Urinary bladder (tissue), 4 donors: ENCODE measurements around the gene GPN3. TPM values are rescaled to one million over a fixed set of nuclear protein-coding genes. Genes with fewer than 3 reads are reported as not detected.
"Not testable (repeated sequence)": the region's sequence is repeated elsewhere in the genome, so short reads cannot be mapped to it uniquely, and the experiment has no call there.

Experiments
- DNase-seq: peaks from one replicate; pipeline ENCODE4 v3.0.0-alpha.2; 2015; ENCODE audit errors: extremely low spot score
- H3K27ac ChIP-seq: one replicate; pipeline ENCODE4 v1.5.1; 2013; ENCODE audit warnings: low read depth, mild to moderate bottlenecking, moderate library complexity
- H3K36me3 ChIP-seq: one replicate; pipeline ENCODE4 v1.6.1; 2013; ENCODE audit warnings: mild to moderate bottlenecking, moderate library complexity; ENCODE audit not compliant: insufficient read depth
- H3K4me1 ChIP-seq: one replicate; pipeline ENCODE4 v1.6.1; 2013; ENCODE audit warnings: mild to moderate bottlenecking, moderate library complexity; ENCODE audit not compliant: insufficient read depth
- H3K4me3 ChIP-seq: one replicate; pipeline ENCODE4 v1.5.1; 2013; ENCODE audit warnings: low read depth, low read length
- WGBS: extraction: QIAGEN DNeasy Blood & Tissue Kit; methylation state at CpG from one replicate; pipeline ENCODE4 v1.1.7; 2013; 5-methylcytosine and 5-hydroxymethylcytosine counted together
- polyA plus RNA-seq: library from polyadenylated mRNA; stranded (reverse); fragments of 200-250 nt; gene quantifications from one replicate; pipeline ENCODE4 v1.2.3, GENCODE V29; 2013
- total RNA-seq: library from RNA; depleted of rRNA; stranded (reverse); fragments of >200 nt; gene quantifications from one replicate; pipeline ENCODE4 v1.2.3, GENCODE V29; 2014
- donor health status: healthy with polysubstance abuse.
- donor health status: healthy.

The GPN3 gene
- total and polyA plus RNA-seq, 2 donors: 17.2 to 41.2 TPM

DNA sequence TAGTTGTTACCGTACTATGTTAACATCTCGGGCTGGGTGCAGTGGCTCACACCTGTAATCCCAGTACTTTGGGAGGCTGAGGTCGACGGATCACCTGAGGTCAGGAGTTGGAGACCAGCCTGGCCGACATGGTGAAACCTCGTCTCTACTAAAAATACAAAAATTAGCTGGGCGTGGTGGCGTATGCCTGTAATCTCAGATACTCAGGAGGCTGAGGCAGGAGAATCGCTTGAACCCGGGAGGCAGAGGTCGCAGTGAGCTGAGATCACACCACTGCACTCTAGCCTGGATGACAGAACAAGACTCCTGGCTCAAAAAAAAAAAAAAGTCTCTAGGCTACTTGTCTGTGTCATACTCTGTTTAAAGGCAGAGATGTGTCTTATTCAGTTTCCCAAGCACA lies 2.3 kb downstream of the GPN3 start:
- not testable (repeated sequence) for DNase-seq, H3K4me3 ChIP-seq, H3K36me3 ChIP-seq, H3K4me1 ChIP-seq, H3K27ac ChIP-seq
- WGBS: 94% methylated on average over 11 of the region's 11 CpGs

- peaks cover 5% of the 10 kb centered on the region for H3K36me3 ChIP-seq
- H3K27ac ChIP-seq: no peak overlapping the region
- no peak overlapping the region for H3K4me3 ChIP-seq
Measured at GRCh38 chr12:110465024-110465423, 3.0 kb downstream of the GPN3 start.

GRCh38 chr12:110461189-110461588 lies 6.9 kb downstream of the GPN3 start:
- not testable (repeated sequence) for H3K36me3 ChIP-seq, DNase-seq, H3K4me3 ChIP-seq, H3K27ac ChIP-seq, H3K4me1 ChIP-seq
- WGBS: 89% methylated on average over 5 of the region's 5 CpGs

More at GRCh38 chr12:110465024-110465423, 3.0 kb downstream of the GPN3 start:
- H3K4me1 ChIP-seq: no peaks in the 10 kb centered on the region
- no peak for DNase-seq
- 95% methylated on average over 2 of the region's 2 CpGs for WGBS

GRCh38 chr12:110458756-110459155 lies 9.3 kb downstream of the GPN3 start:
- Histone ChIP-seq H3K36me3 (peaks cover 3% of the 10 kb centered on the region), H3K27ac (no peak overlapping the region), H3K4me1 (no peaks in the 10 kb centered on the region), H3K4me3 (no peak overlapping the region)
- 92% methylated on average over 4 of the region's 4 CpGs for WGBS
- DNase-seq: no peak

DNA sequence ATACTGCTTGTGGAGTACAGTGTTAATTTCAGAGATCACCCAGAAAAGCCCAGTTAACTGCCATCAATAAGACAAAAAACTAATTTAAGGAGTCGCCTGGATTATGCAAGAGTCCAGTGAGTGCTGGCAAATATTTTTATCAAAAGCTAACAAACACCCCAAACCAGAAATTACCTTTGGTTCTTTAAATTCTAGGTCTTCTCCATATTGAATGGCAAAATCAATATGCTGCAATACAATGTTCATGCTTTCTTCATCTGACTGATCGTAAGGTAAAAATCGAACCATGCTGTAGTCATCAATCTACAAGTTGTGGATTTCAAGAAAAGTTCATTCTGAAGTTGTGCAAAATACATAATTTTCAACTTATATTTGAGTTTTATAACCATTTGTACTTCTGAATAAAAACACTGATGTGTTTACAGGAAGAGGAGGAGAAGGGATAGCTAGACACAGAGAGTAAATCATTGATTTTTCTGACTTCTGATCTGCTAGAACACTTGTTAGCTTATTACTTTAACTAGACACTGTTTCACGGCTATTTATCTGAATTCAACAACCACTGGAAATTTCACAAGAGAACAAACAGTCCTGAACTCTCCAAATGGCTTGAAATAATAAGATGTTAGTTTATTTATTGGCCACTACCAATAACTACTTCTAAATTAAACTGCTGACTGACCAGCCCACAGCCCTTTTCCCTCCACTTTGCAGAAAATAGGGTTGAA lies 14.3 kb downstream of the GPN3 start:
- no peaks in the 10 kb centered on the region for H3K36me3 ChIP-seq
- DNase-seq: no peak

DNA sequence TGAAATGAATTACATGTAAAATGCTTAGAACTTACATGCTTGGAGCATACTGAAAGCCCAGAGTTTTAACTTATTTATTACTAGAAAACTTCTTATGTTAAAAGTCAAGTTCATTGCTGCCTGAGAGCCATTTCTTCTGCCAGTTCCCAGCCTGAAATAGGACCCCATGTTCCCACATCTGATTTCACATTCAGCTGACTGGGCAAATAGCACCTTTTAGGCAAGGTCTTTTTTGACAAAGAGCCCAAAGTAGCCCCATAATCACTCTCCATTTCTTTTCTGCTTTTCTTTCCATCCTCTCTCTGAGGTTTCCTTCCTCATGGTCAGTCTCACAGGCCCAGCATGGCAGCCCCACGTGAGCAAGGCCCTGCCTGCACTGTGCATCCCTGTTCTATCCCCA lies 16.8 kb downstream of the GPN3 start:
- Histone ChIP-seq H3K27ac (no peak overlapping the region), H3K4me1 (no peaks in the 10 kb centered on the region), H3K4me3 (no peak overlapping the region), H3K36me3 (no peaks in the 10 kb centered on the region)
- no peak for DNase-seq
- WGBS: 69% methylated on average over 1 of the region's 1 CpG

More for the DNA sequence above, 14.3 kb downstream of the GPN3 start:
- no peaks in the 10 kb centered on the region for H3K4me1 ChIP-seq
- no peak overlapping the region for H3K4me3 ChIP-seq
- H3K27ac ChIP-seq: no peak overlapping the region
- 94% methylated on average over 4 of the region's 4 CpGs for WGBS

GRCh38 chr12:110449799-110450497 lies 18.1 kb downstream of the GPN3 start, which contains the start of gene ARPC3:
Gene ARPC3, minus strand, starts transcription at chr12:110450337. Its CDS starts 77 bp downstream, at chr12:110450260.
- peak within 1 kb of the TSS; percentile 97 for H3K4me3 ChIP-seq

DNA sequence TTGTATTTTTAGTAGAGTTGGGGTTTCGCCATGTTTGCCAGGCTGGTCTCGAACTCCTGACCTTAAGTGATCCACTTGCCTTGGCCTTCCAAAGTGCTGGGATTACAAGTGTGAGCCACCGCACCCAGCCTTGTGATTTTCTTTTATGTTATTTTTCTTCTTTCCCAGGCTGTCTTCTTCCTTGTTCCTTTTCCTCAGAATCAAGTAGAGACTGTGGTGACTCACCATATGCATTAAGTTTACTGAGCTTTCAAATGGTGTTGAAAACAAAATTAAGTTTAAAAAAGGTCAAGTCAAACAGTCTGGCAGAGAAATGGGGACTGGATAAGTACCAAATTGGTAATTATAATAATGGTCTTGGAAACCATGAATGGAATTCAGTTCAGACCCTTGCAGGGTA lies 23.6 kb downstream of the GPN3 start:
- WGBS: 96% methylated on average over 3 of the region's 3 CpGs
- H3K4me1 ChIP-seq: no peaks in the 10 kb centered on the region
- DNase-seq: no peak
- no peak overlapping the region for H3K4me3 ChIP-seq
- peaks cover 4% of the 10 kb centered on the region for H3K36me3 ChIP-seq
- no peak overlapping the region for H3K27ac ChIP-seq

More at GRCh38 chr12:110449799-110450497, 18.1 kb downstream of the GPN3 start, which contains the start of gene ARPC3:
- DNase-seq: peak; percentile 91
- under 1% methylated on average over 51 of the region's 51 CpGs for WGBS
- no peaks in the 10 kb centered on the region for H3K4me1 ChIP-seq
- H3K27ac ChIP-seq: peak within 1 kb of the TSS; percentile 91
- H3K36me3 ChIP-seq: no peaks in the 10 kb centered on the region

DNA sequence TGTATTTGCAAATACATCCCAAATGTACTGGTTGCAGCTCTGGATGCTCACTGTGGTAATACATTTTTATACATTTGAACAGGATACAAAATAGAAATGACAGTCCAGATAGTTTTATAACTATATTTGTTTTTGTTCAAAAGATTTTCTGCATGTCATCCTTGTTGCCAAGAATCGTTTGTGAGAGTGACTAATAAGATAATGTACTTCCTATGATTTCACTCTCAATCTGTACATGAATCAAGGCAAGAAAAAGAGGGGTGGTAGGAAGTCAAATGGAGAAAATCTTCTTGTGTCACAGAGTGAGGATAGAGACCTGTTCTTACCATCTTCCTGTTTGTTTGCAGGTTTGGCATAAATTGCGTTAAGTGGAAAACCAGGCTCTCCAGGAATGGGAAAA lies 31.8 kb downstream of the GPN3 start:
- WGBS: 55% methylated on average over 2 of the region's 2 CpGs
- Histone ChIP-seq H3K4me3 (no peak overlapping the region), H3K4me1 (no peaks in the 10 kb centered on the region), H3K36me3 (peaks cover 2% of the 10 kb centered on the region), H3K27ac (no peak overlapping the region)
- DNase-seq: no peak

DNA sequence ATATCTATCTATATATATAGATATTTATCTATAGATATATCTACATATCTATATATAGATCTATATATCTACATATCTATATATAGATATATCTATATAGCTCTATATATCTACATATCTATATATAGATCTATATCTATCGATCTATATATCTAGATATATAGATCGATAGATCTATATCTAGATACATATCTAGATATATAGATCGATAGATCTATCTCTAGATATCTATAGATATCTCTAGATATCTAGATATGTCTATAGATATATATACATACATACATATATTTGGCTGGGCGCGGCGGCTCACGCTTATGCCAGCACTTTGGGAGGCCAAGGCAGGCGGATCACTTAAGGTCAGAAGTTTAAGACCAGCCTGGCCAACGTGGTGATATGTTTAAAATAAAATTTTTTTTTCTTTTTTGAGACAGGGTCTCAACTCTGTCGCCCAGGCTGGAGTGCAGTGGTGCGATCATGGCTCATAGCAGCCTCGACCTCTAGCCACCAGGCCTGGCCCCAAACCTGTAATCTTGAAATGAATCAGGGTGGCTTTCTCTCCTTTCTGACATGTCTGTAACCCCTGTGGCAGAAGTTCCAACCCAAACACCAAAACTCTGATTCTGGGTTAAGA lies 36.0 kb downstream of the GPN3 start:
- no peak for DNase-seq
- no peak overlapping the region for H3K4me3 ChIP-seq
- H3K27ac ChIP-seq: no peak overlapping the region
- WGBS: 83% methylated on average over 12 of the region's 12 CpGs
- H3K4me1 ChIP-seq: no peaks in the 10 kb centered on the region
- H3K36me3 ChIP-seq: no peaks in the 10 kb centered on the region

DNA sequence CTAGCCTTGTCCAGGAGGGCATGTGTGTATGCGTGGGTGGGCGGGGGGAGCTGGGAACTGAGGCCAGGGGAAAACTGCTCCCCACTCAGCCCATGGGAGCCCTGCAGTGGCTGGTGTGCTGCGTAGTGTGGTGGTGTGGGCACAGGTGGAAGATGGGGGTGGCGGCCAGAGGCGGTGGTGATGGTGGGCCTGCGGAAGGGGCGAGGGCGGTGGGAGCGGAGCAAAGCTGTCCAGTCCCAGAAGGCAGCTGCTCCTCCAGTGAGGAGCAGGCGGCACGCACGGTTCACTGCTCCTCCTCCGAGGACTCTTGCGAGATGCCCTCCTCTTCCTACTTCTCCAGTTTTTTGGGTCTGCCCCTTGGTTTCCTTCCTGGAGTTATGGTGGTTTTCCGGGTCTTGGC lies 38.4 kb downstream of the GPN3 start:
- not testable (repeated sequence) for H3K4me1 ChIP-seq, H3K4me3 ChIP-seq, DNase-seq, H3K27ac ChIP-seq, H3K36me3 ChIP-seq
- 93% methylated on average over 15 of the region's 15 CpGs for WGBS

- DNase-seq: no peak
- 30% methylated on average over 3 of the region's 3 CpGs for WGBS
- no peaks in the 10 kb centered on the region for H3K36me3 ChIP-seq
- no peak overlapping the region for H3K27ac ChIP-seq
- no peak overlapping the region for H3K4me3 ChIP-seq
- no peaks in the 10 kb centered on the region for H3K4me1 ChIP-seq
Measured at GRCh38 chr12:110426406-110426805, 41.7 kb downstream of the GPN3 start.

DNA sequence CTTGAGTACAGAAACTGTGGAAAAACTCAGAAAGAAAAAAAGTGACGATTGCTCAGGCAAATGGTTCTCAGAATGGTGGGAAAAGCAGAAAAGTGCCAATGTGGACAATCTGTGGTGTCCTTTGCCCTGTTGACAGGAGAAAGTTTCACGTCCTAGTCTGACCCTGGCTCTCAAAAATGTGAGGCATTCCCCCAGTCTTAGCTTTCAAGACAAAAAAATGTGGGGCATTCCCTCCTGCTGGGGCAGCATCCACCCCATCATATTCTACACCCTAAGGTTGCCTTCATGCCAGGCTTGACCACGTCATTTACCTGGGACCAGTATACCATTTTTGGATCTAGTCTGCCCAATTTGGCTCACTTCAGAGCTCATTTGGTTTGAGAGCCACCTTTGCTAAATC lies 43.8 kb downstream of the GPN3 start:
- DNase-seq: no peak
- Histone ChIP-seq H3K4me3 (no peak overlapping the region), H3K4me1 (no peaks in the 10 kb centered on the region), H3K36me3 (no peaks in the 10 kb centered on the region), H3K27ac (no peak overlapping the region)
- WGBS: 86% methylated on average over 3 of the region's 3 CpGs

DNA sequence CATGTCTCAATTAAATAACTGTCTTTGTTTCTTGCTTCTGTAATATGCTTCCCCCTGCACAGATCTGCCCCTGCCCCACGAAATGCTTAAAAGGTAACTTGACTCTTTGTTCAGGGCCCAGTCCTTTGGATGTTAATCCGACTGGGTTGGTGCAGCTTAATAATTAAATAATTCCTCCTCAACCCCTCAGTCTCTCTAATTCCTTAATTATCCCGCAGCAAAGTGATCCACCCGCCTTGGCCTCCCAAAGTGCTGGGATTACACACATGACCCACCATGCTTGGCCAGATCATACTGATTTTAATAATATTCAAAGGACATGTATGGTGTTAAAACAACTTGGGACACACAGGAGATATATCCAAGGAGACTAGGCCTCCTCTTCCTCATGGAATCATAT lies 46.4 kb downstream of the GPN3 start:
- H3K4me3 ChIP-seq: no peak overlapping the region
- H3K4me1 ChIP-seq: no peaks in the 10 kb centered on the region
- no peaks in the 10 kb centered on the region for H3K36me3 ChIP-seq
- H3K27ac ChIP-seq: no peak overlapping the region
- DNase-seq: no peak
- WGBS: 81% methylated on average over 4 of the region's 4 CpGs
